ENCODE measurements around the gene NFKBIB. TPM values are rescaled to one million over a fixed set of nuclear protein-coding genes. Genes with fewer than 3 reads are reported as not detected.

Gene NFKBIB
- total and polyA plus RNA-seq, 8 donors = 5.1 to 34.2 (median 7.0) TPM

DNA sequence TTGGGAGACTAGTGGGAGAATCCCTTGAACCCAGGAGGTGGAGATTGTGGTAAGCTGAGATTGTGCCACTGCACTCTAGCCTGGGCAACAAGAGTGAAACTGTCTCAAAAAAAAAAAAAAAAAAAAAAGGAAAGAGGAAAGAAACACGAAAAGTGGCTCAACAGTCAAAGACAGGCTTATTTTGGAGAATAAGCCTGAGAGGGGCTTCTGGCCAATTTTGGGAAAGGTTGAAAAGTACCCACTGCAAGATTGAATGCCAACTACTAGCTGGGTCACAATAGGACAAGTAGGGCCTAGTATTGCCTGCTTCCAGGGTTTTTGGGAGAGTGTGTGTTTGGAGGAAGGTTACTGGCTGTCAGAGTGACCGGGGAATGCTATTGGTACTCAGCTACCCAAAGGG lies 58.5 kb downstream of the NFKBIB start:
- Histone ChIP-seq H3K9me3 (no peaks in the 10 kb centered on the region), H3K27ac (no peak overlapping the region), H3K4me1 (peaks cover 0 to 7% of the 10 kb centered on the region in 2 donors), H3K27me3 (no peaks in the 10 kb centered on the region), H3K4me3 (no peak overlapping the region), H3K36me3 (no peaks in the 10 kb centered on the region)
- TF ChIP-seq CTCF (IDR thresholded peaks at IDR 0.05) = no peak
- intact Hi-C loops (cut with DNase I) = no loop called here
- DNase-seq (no peak), ATAC-seq (no peak)

Other genes starting within 250 kb of the NFKBIB start
- 1 to 10 TPM; 1.7 to 4.5 TPM for gene CAPN12, start 155.5 kb upstream of the NFKBIB start, total RNA-seq
- 1 to 10 TPM; 1.6 to 4.9 (median 4.8) TPM for gene CAPN12, start 155.5 kb upstream of the NFKBIB start, polyA plus RNA-seq (ENCODE audit: insufficient read length in 6 of 6)
- gene LGALS7, start 126.5 kb upstream of the NFKBIB start, total RNA-seq = 1 to 10 TPM in 1 of 2 donors, not detected in 1; 1.4 TPM
- gene LGALS7, start 126.5 kb upstream of the NFKBIB start, polyA plus RNA-seq (ENCODE audit: insufficient read length in 6 of 6) = under 1 TPM in 1 of 6 donors, not detected in 5; 0.58 TPM
- not detected for gene LGALS7B, start 110.8 kb upstream of the NFKBIB start, total RNA-seq
- 1 to 10 TPM in 4 of 6 donors, under 1 TPM in 2; 0.49 to 2.0 (median 1.4) TPM for gene LGALS7B, start 110.8 kb upstream of the NFKBIB start, polyA plus RNA-seq (ENCODE audit: insufficient read length in 6 of 6)
- 1 to 10 TPM in 1 of 2 donors, under 1 TPM in 1; 0.64 to 1.5 TPM for gene LGALS4, start 87.0 kb upstream of the NFKBIB start, total RNA-seq
- gene LGALS4, start 87.0 kb upstream of the NFKBIB start, polyA plus RNA-seq (ENCODE audit: insufficient read length in 6 of 6) = 1 to 10 TPM; 1.0 to 3.4 (median 1.9) TPM
- gene ECH1, start 68.2 kb upstream of the NFKBIB start, total RNA-seq = 100 to 1,000 TPM; 154 to 185 TPM
- gene ECH1, start 68.2 kb upstream of the NFKBIB start, polyA plus RNA-seq (ENCODE audit: insufficient read length in 6 of 6) = 100 to 1,000 TPM; 108 to 134 (median 116) TPM
- 100 to 1,000 TPM; 252 to 321 TPM for gene HNRNPL, start 50.0 kb upstream of the NFKBIB start, total RNA-seq
- gene HNRNPL, start 50.0 kb upstream of the NFKBIB start, polyA plus RNA-seq (ENCODE audit: insufficient read length in 6 of 6) = 100 to 1,000 TPM; 384 to 470 (median 450) TPM
- gene RINL, start 21.7 kb upstream of the NFKBIB start, total RNA-seq = 10 to 100 TPM in 1 of 2 donors, 1 to 10 TPM in 1; 8.6 to 10.8 TPM
- gene RINL, start 21.7 kb upstream of the NFKBIB start, polyA plus RNA-seq (ENCODE audit: insufficient read length in 6 of 6) = 10 to 100 TPM in 1 of 6 donors, 1 to 10 TPM in 5; 7.2 to 12.0 (median 8.0) TPM
- gene SIRT2, start 351 bp upstream of the NFKBIB start, total RNA-seq = 10 to 100 TPM; 52.1 to 53.9 TPM
- gene SIRT2, start 351 bp upstream of the NFKBIB start, polyA plus RNA-seq (ENCODE audit: insufficient read length in 6 of 6) = 10 to 100 TPM; 49.2 to 56.1 (median 52.6) TPM
- not detected for gene CCER2, start 12.2 kb downstream of the NFKBIB start, total RNA-seq
- gene CCER2, start 12.2 kb downstream of the NFKBIB start, polyA plus RNA-seq (ENCODE audit: insufficient read length in 6 of 6) = under 1 TPM; 0.25 to 0.87 (median 0.67) TPM
- gene SARS2, start 30.8 kb downstream of the NFKBIB start, total RNA-seq = 10 to 100 TPM; 15.4 to 24.3 TPM
- 10 to 100 TPM; 32.6 to 43.8 (median 37.1) TPM for gene SARS2, start 30.8 kb downstream of the NFKBIB start, polyA plus RNA-seq (ENCODE audit: insufficient read length in 6 of 6)
- 10 to 100 TPM; 26.6 to 39.8 TPM for gene MRPS12, start 31.0 kb downstream of the NFKBIB start, total RNA-seq
- gene MRPS12, start 31.0 kb downstream of the NFKBIB start, polyA plus RNA-seq (ENCODE audit: insufficient read length in 6 of 6) = 10 to 100 TPM; 11.8 to 18.3 (median 15.4) TPM
- gene FBXO17, start 75.8 kb downstream of the NFKBIB start, total RNA-seq = 10 to 100 TPM in 1 of 2 donors, 1 to 10 TPM in 1; 7.1 to 10.4 TPM
- gene FBXO17, start 75.8 kb downstream of the NFKBIB start, polyA plus RNA-seq (ENCODE audit: insufficient read length in 6 of 6) = 10 to 100 TPM; 40.0 to 50.3 (median 44.8) TPM
- 10 to 100 TPM; 11.4 to 11.9 TPM for gene FBXO27, start 132.6 kb downstream of the NFKBIB start, total RNA-seq
- 1 to 10 TPM; 3.3 to 4.7 (median 3.7) TPM for gene FBXO27, start 132.6 kb downstream of the NFKBIB start, polyA plus RNA-seq (ENCODE audit: insufficient read length in 6 of 6)
- not detected for gene ACP7, start 184.4 kb downstream of the NFKBIB start, total RNA-seq
- under 1 TPM; 0.13 to 0.23 (median 0.18) TPM for gene ACP7, start 184.4 kb downstream of the NFKBIB start, polyA plus RNA-seq (ENCODE audit: insufficient read length in 6 of 6)
- gene PAK4, start 225.8 kb downstream of the NFKBIB start, total RNA-seq = 10 to 100 TPM; 43.9 to 46.0 TPM
- gene PAK4, start 225.8 kb downstream of the NFKBIB start, polyA plus RNA-seq (ENCODE audit: insufficient read length in 6 of 6) = 10 to 100 TPM; 40.9 to 62.3 (median 54.3) TPM

Measured in left lung (tissue), 10 donors.